ENCODE results near the gene PRDX4.
"Not testable (repeated sequence)": the region's sequence is repeated elsewhere in the genome, so short reads cannot be mapped to it uniquely, and the experiment has no call there.

The PRDX4 gene

DNA sequence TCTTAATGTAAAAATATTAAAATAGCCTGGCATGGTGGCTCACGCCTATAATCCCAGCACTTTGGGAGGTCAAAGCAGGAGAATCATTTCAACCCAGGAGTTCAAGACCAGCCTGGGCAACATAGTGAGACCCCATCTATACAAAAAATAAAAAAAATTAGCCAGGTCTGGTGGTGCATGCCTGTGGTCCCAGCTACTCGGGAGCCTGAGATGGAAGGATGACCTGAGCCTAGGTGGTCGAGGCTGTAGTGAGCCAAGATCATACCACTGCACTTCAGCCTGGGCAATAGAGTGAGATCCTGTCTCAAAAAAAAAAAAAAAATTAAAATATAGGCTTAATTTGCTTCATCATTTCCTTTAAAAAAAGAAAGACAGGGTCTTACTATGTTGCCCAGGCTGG is 9.2 kb downstream of the PRDX4 start:
- not testable (repeated sequence) for DNase-seq

DNA sequence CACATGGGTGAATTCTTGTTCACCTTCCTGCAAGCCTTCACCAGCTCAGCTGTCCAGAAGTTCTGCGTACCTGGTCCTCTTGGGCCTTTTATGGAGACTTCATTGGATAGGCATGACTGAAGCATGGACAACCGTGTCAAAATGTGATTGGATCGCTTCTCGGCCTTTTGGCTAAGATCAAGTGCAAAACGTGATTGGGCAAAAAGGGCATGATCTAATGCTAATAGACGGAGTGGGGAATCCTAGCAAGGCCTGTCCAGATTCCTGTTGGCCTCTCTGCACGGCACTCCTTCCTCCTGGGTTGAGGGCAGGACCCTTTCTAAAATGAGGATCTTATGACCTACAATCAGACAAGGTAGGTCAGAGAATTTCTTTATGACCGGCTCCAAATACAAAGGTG is 24.9 kb downstream of the PRDX4 start:
- no peak for DNase-seq

DNA sequence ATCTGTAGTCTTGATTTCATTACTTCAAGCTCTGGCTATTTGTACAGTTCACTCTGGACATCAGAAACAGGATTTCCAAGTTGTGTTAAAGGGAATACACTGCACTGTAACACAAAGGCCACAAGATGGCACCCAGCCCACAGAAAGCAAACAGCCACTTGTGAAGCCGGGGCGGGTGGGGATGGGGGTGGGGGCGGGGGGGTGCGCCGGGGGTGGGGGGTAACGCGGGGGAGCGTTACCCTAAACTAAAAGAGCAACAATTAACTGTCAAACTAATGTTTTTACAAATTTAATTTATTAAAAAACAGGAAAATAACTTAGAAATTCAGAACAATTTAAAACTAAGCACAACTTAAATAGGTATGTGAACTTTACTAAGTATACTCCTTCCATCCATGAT is 27.3 kb downstream of the PRDX4 start:
- no peak for DNase-seq

DNA sequence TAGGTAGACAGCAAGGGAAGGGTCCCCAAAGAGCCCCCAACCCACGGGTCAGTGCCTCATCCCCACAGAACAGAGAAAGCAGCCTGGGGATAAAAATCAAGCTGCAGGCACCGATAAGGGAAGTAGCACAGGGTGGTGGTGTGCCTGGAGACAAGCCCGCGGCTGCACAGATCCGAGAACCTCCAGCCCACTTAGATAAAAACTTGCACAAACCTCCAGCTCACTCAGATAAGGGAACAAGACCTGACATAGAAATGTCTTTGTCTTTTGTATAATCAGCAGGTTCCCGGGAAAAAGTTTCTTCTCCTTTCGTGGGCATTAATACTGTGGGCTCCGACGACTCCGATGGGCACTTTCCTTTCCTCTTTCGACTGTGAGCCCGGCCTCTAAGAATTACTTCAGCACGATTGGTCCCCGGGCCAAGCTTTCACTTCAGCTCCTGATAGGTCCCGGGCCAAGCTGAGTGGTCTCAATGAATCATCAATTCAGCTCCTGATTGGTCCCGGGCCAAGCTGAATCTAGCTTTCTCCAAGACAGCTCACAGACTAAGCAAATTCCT is 32.4 kb downstream of the PRDX4 start:
- DNase-seq = no peak

DNA sequence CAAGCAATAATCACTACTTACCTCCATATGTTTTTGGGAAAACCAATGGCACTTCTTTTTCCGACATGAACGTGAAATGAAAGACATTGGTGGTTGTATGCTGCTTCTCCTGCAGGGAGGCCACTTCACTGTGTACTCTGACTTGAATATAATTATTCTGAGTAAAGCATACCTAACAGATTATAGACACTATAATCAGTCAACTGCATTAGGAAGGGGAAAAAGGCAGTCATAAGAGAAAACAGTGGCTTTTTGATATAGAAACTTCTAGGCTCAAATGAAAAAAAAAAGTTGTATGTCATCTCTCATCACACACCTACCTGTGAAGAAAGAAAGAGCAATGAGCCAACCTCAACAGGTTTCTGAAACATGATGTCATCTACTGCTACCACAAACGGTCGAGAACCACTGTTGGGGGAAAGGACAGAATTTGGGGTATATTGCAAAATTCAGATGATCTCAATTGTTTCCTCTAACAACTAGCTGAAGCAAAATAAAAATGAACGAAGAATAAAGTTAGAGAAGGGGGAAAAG is 37.4 kb downstream of the PRDX4 start:
- DNase-seq = no peak

DNA sequence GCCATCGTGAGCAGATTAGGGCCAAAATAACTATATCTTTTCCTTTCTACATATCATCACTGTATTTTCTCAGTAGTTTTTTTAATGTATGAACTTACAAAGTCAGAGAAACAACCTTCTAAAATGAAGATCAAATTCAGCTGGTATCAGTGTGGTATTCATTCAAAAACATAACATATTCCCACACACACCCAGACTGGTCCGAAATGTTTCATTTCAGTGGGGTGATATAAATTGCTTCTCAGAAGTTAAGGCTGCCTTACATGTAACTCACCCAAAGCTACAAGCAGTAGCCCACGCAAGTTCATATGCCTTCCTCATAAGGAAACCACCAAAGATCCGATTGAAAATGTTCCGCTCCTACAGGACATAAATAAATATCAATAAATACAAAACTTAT is 37.9 kb downstream of the PRDX4 start:
- no peak for DNase-seq

DNA sequence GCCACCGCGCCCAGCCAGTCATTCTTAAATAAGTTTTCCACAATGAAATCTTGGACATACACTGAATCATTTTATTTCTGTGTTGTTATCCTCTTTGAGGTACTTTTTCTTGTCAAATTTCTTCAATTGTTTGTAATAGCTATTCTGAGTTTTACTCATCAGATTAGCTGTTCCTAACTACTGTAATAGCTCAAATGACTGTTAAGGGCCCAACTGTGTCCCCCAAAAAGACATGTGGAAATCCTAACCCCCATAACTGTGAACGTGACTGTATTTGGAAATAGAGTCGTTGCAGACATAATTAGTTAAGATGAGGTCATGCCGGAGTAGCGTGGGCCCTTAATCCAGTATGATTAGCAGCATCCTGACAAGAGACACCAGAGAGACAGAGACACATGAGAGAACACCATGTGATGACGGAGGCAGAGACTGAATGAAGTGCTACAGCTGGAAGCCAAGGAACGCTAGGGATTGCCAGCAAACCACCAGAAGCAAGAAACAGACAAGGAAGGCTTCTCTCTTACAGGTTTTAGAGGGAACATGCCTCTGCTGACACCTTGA is 52.9 kb downstream of the PRDX4 start:
- DNase-seq = no peak

DNA sequence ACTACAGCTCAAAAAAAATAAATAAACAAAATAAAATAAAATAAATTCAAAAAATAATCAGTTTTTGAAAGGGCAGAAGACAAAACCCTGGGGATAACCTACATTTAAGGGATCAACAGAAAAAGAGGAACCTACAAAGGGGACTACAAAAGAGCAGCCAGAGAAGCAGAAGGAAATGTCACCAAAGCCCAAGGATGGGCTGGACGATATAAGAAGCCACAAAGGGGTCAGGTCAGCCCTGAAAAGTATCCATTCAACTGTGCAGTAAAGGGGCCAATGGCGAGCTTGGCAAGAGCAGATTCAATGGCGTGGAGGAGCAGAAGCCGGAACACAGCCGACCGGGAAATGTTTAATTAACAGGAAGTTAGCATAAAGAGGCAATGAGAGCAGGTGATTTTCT is 58.9 kb downstream of the PRDX4 start:
- DNase-seq = no peak

DNA sequence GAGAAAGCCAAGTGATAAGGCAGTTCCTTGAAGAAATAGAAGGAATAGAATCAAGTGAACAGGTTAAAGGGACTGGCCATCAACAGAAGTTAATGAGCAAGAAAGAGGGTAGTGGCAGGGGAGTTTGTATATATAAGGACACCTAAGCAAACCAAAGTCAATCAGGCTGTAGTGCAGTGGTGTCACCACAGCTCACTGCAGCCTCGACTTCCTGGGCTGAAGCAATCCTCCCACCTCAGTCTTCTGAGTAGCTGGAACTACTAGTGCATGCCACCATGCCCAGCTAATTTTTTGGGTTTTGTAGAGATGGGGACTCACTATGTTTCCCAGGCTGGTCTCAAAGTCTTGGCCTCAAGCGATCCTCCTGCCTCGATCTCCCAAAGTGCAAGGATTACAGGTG is 59.9 kb downstream of the PRDX4 start:
- no peak for DNase-seq

DNA sequence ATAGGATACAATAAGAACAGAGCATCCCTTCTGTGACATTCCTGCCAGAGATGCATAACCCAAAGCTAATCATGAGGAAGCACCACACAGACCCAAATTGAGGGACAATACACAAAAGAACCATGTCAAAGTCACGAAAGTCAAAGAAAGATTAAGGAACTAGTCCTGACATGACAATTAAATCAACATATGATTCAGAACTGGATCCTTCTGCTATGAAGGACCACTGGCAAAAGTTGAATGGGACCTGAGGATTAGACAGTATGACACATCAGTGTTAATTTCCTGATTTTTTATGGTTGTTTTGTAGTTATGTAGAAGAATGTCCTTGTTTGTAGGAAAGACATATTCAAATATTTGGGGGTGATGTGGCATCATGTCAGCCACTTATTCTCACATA is 61.9 kb downstream of the PRDX4 start:
- DNase-seq = no peak

DNA sequence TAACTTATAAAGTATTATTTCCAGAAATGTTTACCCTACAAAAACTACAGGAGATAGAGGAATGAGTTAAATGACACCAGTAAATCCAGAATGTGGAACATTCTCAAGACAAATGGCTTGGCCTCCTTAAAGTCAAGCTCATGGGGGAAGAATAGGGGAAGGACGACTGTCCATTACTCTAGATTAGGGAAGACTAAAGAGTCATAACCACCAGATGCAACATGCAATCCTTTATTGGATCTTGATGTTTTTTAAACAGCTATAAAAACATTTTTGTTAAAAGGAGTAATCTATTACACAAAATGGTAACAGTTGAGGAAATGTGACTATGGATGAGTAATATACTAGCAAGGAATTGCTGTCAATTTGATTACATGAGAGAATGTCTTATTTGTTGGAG is 64.7 kb downstream of the PRDX4 start:
- DNase-seq = no peak

DNA sequence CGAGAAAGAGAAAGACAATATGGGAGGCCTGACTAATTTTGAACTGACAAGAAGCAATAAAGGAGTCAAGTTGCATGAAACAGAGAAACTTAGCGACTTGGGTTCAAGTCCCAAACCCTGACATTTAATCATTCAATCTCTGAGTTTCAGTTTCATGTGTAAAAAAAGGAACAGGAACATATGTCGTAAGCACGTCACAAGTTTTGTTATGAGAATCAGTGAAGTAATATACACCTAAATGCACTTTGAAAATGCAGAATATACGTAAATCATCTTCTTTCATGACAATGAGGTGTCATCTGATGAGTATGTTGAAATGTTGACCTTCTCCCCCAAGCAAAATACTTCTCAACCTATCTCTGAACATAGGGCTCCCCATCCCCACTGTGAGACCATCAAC is 65.4 kb downstream of the PRDX4 start:
- no peak for DNase-seq

Data from GOT3 (cell line).